HepG2 (cell line): ENCODE measurements around the gene ZFP69B. TPM values are rescaled to one million over a fixed set of nuclear protein-coding genes. Genes with fewer than 3 reads are reported as not detected.

Source experiments
- ARHGAP35 ChIP-seq: sonication (generic); formaldehyde crosslinking; IDR thresholded peaks from 2 replicates; pipeline ENCODE4 v1.9.0; 2022; ENCODE audit warnings: mild to moderate bottlenecking, inconsistent platforms, moderate library complexity, missing genetic modification reagents, borderline replicate concordance
- GTF3A ChIP-seq: sonication (generic); formaldehyde crosslinking; conservative IDR thresholded peaks from 2 replicates; pipeline ENCODE4 v1.4.0; 2020; ENCODE audit warnings: mild to moderate bottlenecking, missing genetic modification reagents
- HMGA1 ChIP-seq: sonication (generic); formaldehyde crosslinking; conservative IDR thresholded peaks from 2 replicates; pipeline ENCODE4 v1.4.0; 2020; ENCODE audit warnings: missing genetic modification reagents
- MLXIP ChIP-seq: sonication (generic); formaldehyde crosslinking; IDR thresholded peaks from 2 replicates; pipeline ENCODE4 v1.9.0; 2021; ENCODE audit warnings: missing genetic modification reagents, borderline replicate concordance
- NR2C2 ChIP-seq: sonication (generic); formaldehyde crosslinking; IDR thresholded peaks from 2 replicates; pipeline ENCODE4 v1.4.0; 2020; ENCODE audit warnings: missing genetic modification reagents, mild to moderate bottlenecking, moderate library complexity, borderline replicate concordance
- POLR2G ChIP-seq: fragments of 200-400 bp; formaldehyde crosslinking; IDR thresholded peaks from 2 replicates; pipeline ENCODE4 v1.6.1; 2018; ENCODE audit warnings: mild to moderate bottlenecking, low read depth, low read length, moderate library complexity
- SKI ChIP-seq: fragments of 450-650 bp; IDR thresholded peaks from one replicate; pipeline ENCODE4 v1.6.1; 2018; ENCODE audit warnings: mild to moderate bottlenecking; ENCODE audit not compliant: partially characterized antibody
- SNAI1 ChIP-seq: sonication (generic); formaldehyde crosslinking; IDR thresholded peaks from 2 replicates; pipeline ENCODE4 v1.5.0; 2020; ENCODE audit warnings: mild to moderate bottlenecking, missing genetic modification reagents, borderline replicate concordance
- TBX2 ChIP-seq: sonication (generic); formaldehyde crosslinking; IDR thresholded peaks from 2 replicates; pipeline ENCODE4 v1.5.0; 2020; ENCODE audit warnings: missing genetic modification reagents, mild to moderate bottlenecking, borderline replicate concordance
- TP53 ChIP-seq: sonication (generic); formaldehyde crosslinking; conservative IDR thresholded peaks from 2 replicates; pipeline ENCODE4 v1.4.0; 2020; ENCODE audit warnings: missing genetic modification reagents
- ZBTB20 ChIP-seq: sonication (generic); formaldehyde crosslinking; IDR thresholded peaks from 2 replicates; pipeline ENCODE4 v1.8.1; 2023; ENCODE audit warnings: missing genetic modification reagents, low read depth, mild to moderate bottlenecking, borderline replicate concordance
- ZNF136 ChIP-seq: sonication (generic); formaldehyde crosslinking; IDR thresholded peaks from 2 replicates; pipeline ENCODE4 v1.8.1; 2022; ENCODE audit warnings: low read depth, mild to moderate bottlenecking, moderate library complexity, missing genetic modification reagents
- ZNF274 ChIP-seq: sonication (generic); formaldehyde crosslinking; IDR thresholded peaks from 2 replicates; pipeline ENCODE4 v1.5.1; 2020; ENCODE audit warnings: mild to moderate bottlenecking, missing genetic modification reagents
- ZNF318 ChIP-seq: sonication (generic); formaldehyde crosslinking; IDR thresholded peaks from 2 replicates; pipeline ENCODE4 v1.4.0; 2020; ENCODE audit warnings: mild to moderate bottlenecking, missing genetic modification reagents
- polyA plus RNA-seq, 8 experiments: library from polyadenylated mRNA; depleted of rRNA in 3 of 8; stranded (reverse) in 7 of 8; unstranded in 1 of 8; fragments of >200 nt; fragmentation: Illumina TruSeq in 4 of 8; extraction: Trizol in 4 of 8; gene quantifications; 2 replicates each; pipeline versions ENCODE4 v1.2.1 to v1.2.3, GENCODE V29; 2011 to 2016; ENCODE audit warnings: low read depth in 4 of 8, missing spikeins in 1 of 8, mixed read lengths in 1 of 8; ENCODE audit not compliant: insufficient read depth in 1 of 8
- total RNA-seq, 5 experiments: library from RNA; depleted of rRNA; stranded (reverse); fragments of >200 nt; fragmentation: Illumina TruSeq; extraction: Trizol; gene quantifications; 2 replicates each; pipeline ENCODE4 v1.2.3, GENCODE V29; 2016; ENCODE audit warnings: low read depth in 1 of 5
- TF ChIP-seq, protein P1 (sequence below): sonication (generic); formaldehyde crosslinking; conservative IDR thresholded peaks from 2 replicates; pipeline ENCODE4 v1.8.1; 2023; ENCODE audit warnings: missing genetic modification reagents

Gene ZFP69B
- total and polyA plus RNA-seq, 2 of the 13 experiments (the other 11 are each of a cell fraction or from before 2014, with no cell fraction given): 4.6 to 7.7 TPM

DNA sequence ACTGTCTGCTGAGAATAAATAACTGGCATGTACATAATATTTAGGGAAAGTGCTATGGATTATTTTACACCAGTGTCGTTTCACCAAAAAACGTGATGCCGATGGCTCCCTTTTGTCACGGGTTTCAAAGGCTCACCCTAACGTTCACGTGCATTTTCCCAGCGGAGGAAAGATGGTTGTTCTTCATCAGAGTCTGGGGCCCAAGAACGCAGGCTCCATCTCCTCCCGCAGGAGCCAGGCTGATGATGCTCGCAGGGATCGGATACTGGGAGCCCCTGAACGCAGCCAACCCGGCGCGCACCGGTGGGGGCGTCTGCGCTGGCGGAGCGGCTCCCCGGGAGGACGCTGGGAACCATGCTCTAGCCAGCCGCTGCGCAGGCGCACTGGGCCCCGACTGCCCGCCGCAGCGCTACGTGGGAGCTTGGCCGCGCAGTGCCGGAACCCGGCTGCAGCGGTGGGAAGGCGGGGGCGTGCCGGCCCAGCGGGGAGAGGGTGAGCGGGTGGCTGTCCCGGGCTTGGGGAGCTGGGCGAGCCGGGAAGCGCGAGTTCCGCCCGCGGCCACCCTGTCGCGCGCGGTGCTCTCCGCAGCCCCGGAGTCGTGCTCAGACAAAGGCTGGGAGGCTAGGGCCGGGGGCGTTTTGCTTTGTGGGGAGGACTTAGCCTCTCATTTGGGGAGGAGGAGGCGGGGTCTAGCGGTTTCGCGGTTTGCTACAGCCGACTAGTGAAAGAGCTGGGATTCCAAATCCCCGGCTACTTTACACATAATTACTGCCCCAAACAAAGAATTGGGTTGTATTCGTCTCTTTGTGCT, at the start of gene ZFP69B (continued):
- TF ChIP-seq ZNF136 (CRISPR knock-in tag) (no peak), TBX2 (CRISPR knock-in tag) (peak; percentile 83), ZNF274 (peak; percentile 80), ARHGAP35 (CRISPR knock-in tag) (0 out of 2 replicates have a peak, but pooled peaks have one; percentile 72), SKI (peak; percentile 60), ZBTB20 (CRISPR knock-in tag) (no peak), HMGA1 (CRISPR knock-in tag) (no peak), SNAI1 (peak; percentile 37; the same call in 1 of the 2 replicates), NR2C2 (peak; percentile 53; the same call in 1 of the 2 replicates), MLXIP (no peak), POLR2G (peak; percentile 86), TP53 (no peak), GTF3A (CRISPR knock-in tag) (no peak), ZNF318 (CRISPR knock-in tag) (0 out of 2 replicates have a peak, but pooled peaks have one; percentile 27)
- TF ChIP-seq, protein P1, sequence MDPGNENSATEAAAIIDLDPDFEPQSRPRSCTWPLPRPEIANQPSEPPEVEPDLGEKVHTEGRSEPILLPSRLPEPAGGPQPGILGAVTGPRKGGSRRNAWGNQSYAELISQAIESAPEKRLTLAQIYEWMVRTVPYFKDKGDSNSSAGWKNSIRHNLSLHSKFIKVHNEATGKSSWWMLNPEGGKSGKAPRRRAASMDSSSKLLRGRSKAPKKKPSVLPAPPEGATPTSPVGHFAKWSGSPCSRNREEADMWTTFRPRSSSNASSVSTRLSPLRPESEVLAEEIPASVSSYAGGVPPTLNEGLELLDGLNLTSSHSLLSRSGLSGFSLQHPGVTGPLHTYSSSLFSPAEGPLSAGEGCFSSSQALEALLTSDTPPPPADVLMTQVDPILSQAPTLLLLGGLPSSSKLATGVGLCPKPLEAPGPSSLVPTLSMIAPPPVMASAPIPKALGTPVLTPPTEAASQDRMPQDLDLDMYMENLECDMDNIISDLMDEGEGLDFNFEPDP: 0 out of 2 replicates have a peak, but pooled peaks have one; percentile 80
